Measurements from ENCODE around the gene SPSB2.

SPSB2 gene

DNA sequence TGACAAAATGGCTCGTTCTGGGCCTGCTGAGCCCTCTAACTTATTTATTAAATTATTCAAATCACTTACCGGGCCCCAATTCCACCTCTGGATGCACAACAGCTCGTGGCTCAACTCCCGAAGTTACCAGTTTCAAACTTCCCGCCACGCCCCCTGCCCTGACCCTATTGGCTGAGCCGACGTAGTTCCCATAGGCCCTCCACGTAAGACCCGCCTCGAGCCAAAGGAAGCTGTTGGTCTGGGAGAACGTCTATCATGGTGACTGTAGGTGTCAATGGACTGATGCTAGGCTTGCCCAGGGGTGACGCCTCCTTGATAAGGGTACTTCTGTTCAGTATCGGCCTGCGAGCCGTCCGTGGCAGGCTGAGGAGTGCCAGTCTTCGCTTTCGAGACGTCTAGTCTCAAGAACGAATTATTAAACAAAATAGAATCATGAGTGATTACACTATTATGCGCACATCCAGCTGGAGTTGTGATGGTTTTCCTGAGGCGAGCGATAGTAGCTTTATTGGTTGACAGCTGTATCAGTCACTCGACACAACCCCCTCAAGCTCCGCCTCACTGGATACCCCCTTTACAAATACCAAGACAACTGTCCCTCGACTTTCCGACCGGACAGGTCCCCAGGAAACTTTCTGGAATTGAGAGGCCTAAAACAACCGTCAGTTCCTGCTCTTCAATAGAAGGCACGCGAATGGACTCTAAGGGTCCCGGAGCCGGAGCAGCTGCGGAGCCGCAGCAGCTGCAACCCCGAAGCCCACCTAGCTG, 21.8 kb downstream of the SPSB2 start, which contains the start of gene CDCA3:
Gene CDCA3 (minus strand): TSS at position 134 of the 768 bp plus-strand sequence. CDS start 334 bp downstream, outside the sequence.
- Histone ChIP-seq H3K27me3 (ENCODE audit: insufficient read depth, low read length, poor library complexity) (no peaks in the 10 kb centered on the region), H3K79me1 (ENCODE audit: low read length) (peaks cover 24% of the 10 kb centered on the region), H2BK15ac (replicated peaks; ENCODE audit: low read depth) (no peak within 1 kb of the TSS), H3K18ac (ENCODE audit: low read length) (no peak within 1 kb of the TSS), H3K4me3 (ENCODE audit: low read length) (peak within 1 kb of the TSS; percentile 96), H2AK5ac (ENCODE audit: low read length) (no peak within 1 kb of the TSS), H3K56ac (ENCODE audit: low read length) (peak within 1 kb of the TSS; percentile 100), H3K79me2 (ENCODE audit: control insufficient read depth, insufficient read depth, low read length) (peaks cover 26% of the 10 kb centered on the region), H4K5ac (ENCODE audit: low read length) (no peak within 1 kb of the TSS), H3K9ac (ENCODE audit: low read length) (peak within 1 kb of the TSS; percentile 98), H3K36me3 (ENCODE audit: control insufficient read depth, insufficient read depth, low read length) (peaks cover 8% of the 10 kb centered on the region), H2BK120ac (ENCODE audit: low read depth, low read length) (no peak within 1 kb of the TSS), H2BK5ac (ENCODE audit: low read length) (peak within 1 kb of the TSS; percentile 98), H3K4me2 (ENCODE audit: low read length) (peak within 1 kb of the TSS; percentile 98), H3K4ac (ENCODE audit: low read depth, low read length) (peak within 1 kb of the TSS; percentile 64), H3K4me1 (ENCODE audit: control insufficient read depth, low read depth, low read length) (peaks cover 6% of the 10 kb centered on the region), H4K8ac (ENCODE audit: low read depth, low read length) (no peak within 1 kb of the TSS), H3K23ac (ENCODE audit: low read length) (no peak within 1 kb of the TSS), H3K27ac (ENCODE audit: low read depth, low read length) (peak within 1 kb of the TSS; percentile 26)
- DNase-seq: peak; percentile 100
- no CpG with 5 or more reads among the region's 37 CpGs for WGBS (ENCODE audit: extremely low coverage, insufficient coverage, low lambda C conversion rate)

DNA sequence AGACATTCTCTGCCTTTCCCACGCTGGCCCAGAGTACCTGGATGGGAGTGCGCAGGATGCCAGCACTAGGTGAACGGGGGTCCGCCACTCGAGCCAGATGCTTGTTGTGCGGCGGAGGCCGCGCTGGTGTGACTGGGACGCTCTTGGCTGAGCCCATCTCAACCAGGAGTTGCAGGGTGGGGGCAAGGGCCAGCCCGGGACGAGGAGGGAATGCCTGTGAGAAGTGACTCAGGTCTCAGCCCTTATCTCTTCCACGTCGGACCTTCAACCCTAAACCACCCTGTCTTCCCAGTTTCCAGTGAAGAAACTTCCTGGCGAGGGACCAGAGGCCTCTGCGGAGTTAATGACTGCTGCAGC, 22.3 kb downstream of the SPSB2 start:
- peak overlapping the region; percentile 74 for H3K4me2 ChIP-seq (ENCODE audit: low read length)
- peaks cover 6% of the 10 kb centered on the region for H3K4me1 ChIP-seq (ENCODE audit: control insufficient read depth, low read depth, low read length)
- no peaks in the 10 kb centered on the region for H3K27me3 ChIP-seq (ENCODE audit: insufficient read depth, low read length, poor library complexity)
- H3K56ac ChIP-seq (ENCODE audit: low read length): peak overlapping the region; percentile 95
- H3K79me2 ChIP-seq (ENCODE audit: control insufficient read depth, insufficient read depth, low read length): peaks cover 26% of the 10 kb centered on the region
- H3K23ac ChIP-seq (ENCODE audit: low read length): no peak overlapping the region
- peak overlapping the region; percentile 79 for H3K4me3 ChIP-seq (ENCODE audit: low read length)
- H3K36me3 ChIP-seq (ENCODE audit: control insufficient read depth, insufficient read depth, low read length): peaks cover 10% of the 10 kb centered on the region
- peak overlapping the region; percentile 64 for H3K4ac ChIP-seq (ENCODE audit: low read depth, low read length)
- no peak overlapping the region for H4K5ac ChIP-seq (ENCODE audit: low read length)
- peaks cover 24% of the 10 kb centered on the region for H3K79me1 ChIP-seq (ENCODE audit: low read length)
- no peak overlapping the region for H4K8ac ChIP-seq (ENCODE audit: low read depth, low read length)
- no peak overlapping the region for H2BK5ac ChIP-seq (ENCODE audit: low read length)
- DNase-seq: no peak
- no peak overlapping the region for H3K27ac ChIP-seq (ENCODE audit: low read depth, low read length)
- no CpG with 5 or more reads among the region's 16 CpGs for WGBS (ENCODE audit: extremely low coverage, insufficient coverage, low lambda C conversion rate)
- no peak overlapping the region for H2AK5ac ChIP-seq (ENCODE audit: low read length)
- H3K9ac ChIP-seq (ENCODE audit: low read length): peak overlapping the region; percentile 90
- no peak overlapping the region for H2BK15ac ChIP-seq (replicated peaks; ENCODE audit: low read depth)
- H2BK120ac ChIP-seq (ENCODE audit: low read depth, low read length): no peak overlapping the region
- no peak overlapping the region for H3K18ac ChIP-seq (ENCODE audit: low read length)

DNA sequence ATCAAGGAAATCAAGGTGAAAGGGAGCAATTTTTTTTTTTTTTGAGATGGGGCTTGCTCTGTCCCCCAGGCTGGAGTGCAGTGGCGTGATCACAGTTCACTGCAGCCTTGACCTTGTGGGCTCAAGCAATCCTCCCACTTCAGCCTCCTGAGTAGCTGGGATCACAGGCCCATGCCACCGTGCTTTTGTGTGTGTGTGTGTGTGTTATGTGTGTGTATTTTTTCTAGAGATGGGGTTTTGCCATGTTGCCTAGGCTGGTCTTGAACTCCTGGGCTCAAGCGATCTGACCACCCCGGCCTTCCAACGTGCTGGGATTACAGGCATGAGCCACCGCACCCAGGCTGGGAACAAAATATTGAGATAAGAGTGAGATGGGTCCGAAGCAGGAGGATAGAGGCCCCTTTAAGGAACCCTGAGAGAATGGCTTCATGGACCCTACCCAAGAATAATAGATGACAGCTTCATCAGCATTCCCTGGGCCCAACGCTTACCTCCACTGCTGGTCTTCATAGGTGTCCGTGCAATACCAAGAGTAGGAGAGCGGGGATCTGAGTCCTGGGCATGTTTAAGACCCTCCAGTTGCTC, 23.0 kb downstream of the SPSB2 start:
- Histone ChIP-seq H3K27me3 (ENCODE audit: insufficient read depth, low read length, poor library complexity) (no peaks in the 10 kb centered on the region), H4K5ac (ENCODE audit: low read length) (no peak overlapping the region), H3K4me1 (ENCODE audit: control insufficient read depth, low read depth, low read length) (peaks cover 6% of the 10 kb centered on the region), H2BK120ac (ENCODE audit: low read depth, low read length) (no peak overlapping the region), H3K9ac (ENCODE audit: low read length) (peak overlapping the region; percentile 90), H3K79me2 (ENCODE audit: control insufficient read depth, insufficient read depth, low read length) (peaks cover 25% of the 10 kb centered on the region), H4K8ac (ENCODE audit: low read depth, low read length) (no peak overlapping the region), H3K27ac (ENCODE audit: low read depth, low read length) (no peak overlapping the region), H3K56ac (ENCODE audit: low read length) (peak overlapping the region; percentile 95), H2BK5ac (ENCODE audit: low read length) (no peak overlapping the region), H3K79me1 (ENCODE audit: low read length) (peaks cover 23% of the 10 kb centered on the region), H3K4me2 (ENCODE audit: low read length) (peak overlapping the region; percentile 74), H3K23ac (ENCODE audit: low read length) (no peak overlapping the region), H3K36me3 (ENCODE audit: control insufficient read depth, insufficient read depth, low read length) (peaks cover 11% of the 10 kb centered on the region), H3K18ac (ENCODE audit: low read length) (no peak overlapping the region), H2AK5ac (ENCODE audit: low read length) (no peak overlapping the region), H3K4me3 (ENCODE audit: low read length) (peak overlapping the region; percentile 79), H3K4ac (ENCODE audit: low read depth, low read length) (no peak overlapping the region), H2BK15ac (replicated peaks; ENCODE audit: low read depth) (no peak overlapping the region)
- no peak for DNase-seq
- no CpG with 5 or more reads among the region's 10 CpGs for WGBS (ENCODE audit: extremely low coverage, insufficient coverage, low lambda C conversion rate)

- Histone ChIP-seq H3K56ac (ENCODE audit: low read length) (no peak overlapping the region), H2BK15ac (replicated peaks; ENCODE audit: low read depth) (no peak overlapping the region), H3K36me3 (ENCODE audit: control insufficient read depth, insufficient read depth, low read length) (peaks cover 14% of the 10 kb centered on the region), H2BK5ac (ENCODE audit: low read length) (no peak overlapping the region), H3K4me3 (ENCODE audit: low read length) (no peak overlapping the region), H3K79me2 (ENCODE audit: control insufficient read depth, insufficient read depth, low read length) (peaks cover 22% of the 10 kb centered on the region), H4K5ac (ENCODE audit: low read length) (no peak overlapping the region), H3K4me1 (ENCODE audit: control insufficient read depth, low read depth, low read length) (peaks cover 6% of the 10 kb centered on the region), H3K27ac (ENCODE audit: low read depth, low read length) (no peak overlapping the region), H3K23ac (ENCODE audit: low read length) (no peak overlapping the region), H3K79me1 (ENCODE audit: low read length) (peaks cover 20% of the 10 kb centered on the region), H3K27me3 (ENCODE audit: insufficient read depth, low read length, poor library complexity) (no peaks in the 10 kb centered on the region), H3K4me2 (ENCODE audit: low read length) (no peak overlapping the region), H3K18ac (ENCODE audit: low read length) (no peak overlapping the region), H2BK120ac (ENCODE audit: low read depth, low read length) (no peak overlapping the region), H3K4ac (ENCODE audit: low read depth, low read length) (no peak overlapping the region), H2AK5ac (ENCODE audit: low read length) (no peak overlapping the region), H4K8ac (ENCODE audit: low read depth, low read length) (no peak overlapping the region), H3K9ac (ENCODE audit: low read length) (no peak overlapping the region)
- no peak for DNase-seq
- no CpG with 5 or more reads among the region's 2 CpGs for WGBS (ENCODE audit: extremely low coverage, insufficient coverage, low lambda C conversion rate)
These were observed 23.7 kb downstream of the SPSB2 start for GRCh38 chr12:6849427-6849826.

DNA sequence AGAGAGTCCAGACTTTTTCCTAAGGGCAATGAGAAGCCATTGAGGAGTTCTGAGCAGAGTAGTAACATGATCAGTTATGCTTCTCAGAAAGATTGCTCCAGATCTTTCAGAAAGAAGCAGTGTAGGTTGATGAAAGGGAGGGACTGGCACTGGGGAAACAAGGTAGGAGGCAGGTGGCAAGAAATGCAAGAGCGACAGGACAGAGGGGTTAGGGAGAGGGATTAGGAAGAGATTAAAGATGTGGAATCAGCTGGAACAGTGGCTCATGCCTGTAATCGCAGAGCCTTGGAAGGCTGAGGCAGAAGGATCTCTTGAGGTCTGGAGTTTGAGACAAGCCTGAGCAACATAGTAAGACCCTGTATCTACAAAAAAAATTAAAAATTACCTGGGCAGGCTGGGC, 25.4 kb downstream of the SPSB2 start:
- Histone ChIP-seq H3K27ac (ENCODE audit: low read depth, low read length) (no peak overlapping the region), H2BK5ac (ENCODE audit: low read length) (no peak overlapping the region), H2BK120ac (ENCODE audit: low read depth, low read length) (no peak overlapping the region), H3K79me1 (ENCODE audit: low read length) (peaks cover 13% of the 10 kb centered on the region), H3K27me3 (ENCODE audit: insufficient read depth, low read length, poor library complexity) (no peaks in the 10 kb centered on the region), H2AK5ac (ENCODE audit: low read length) (no peak overlapping the region), H3K4me1 (ENCODE audit: control insufficient read depth, low read depth, low read length) (no peaks in the 10 kb centered on the region), H3K56ac (ENCODE audit: low read length) (no peak overlapping the region), H3K4ac (ENCODE audit: low read depth, low read length) (no peak overlapping the region), H4K8ac (ENCODE audit: low read depth, low read length) (no peak overlapping the region), H3K4me2 (ENCODE audit: low read length) (no peak overlapping the region), H3K23ac (ENCODE audit: low read length) (no peak overlapping the region), H3K36me3 (ENCODE audit: control insufficient read depth, insufficient read depth, low read length) (peaks cover 14% of the 10 kb centered on the region), H3K18ac (ENCODE audit: low read length) (no peak overlapping the region), H4K5ac (ENCODE audit: low read length) (no peak overlapping the region), H3K4me3 (ENCODE audit: low read length) (no peak overlapping the region), H3K79me2 (ENCODE audit: control insufficient read depth, insufficient read depth, low read length) (peaks cover 9% of the 10 kb centered on the region), H2BK15ac (replicated peaks; ENCODE audit: low read depth) (no peak overlapping the region), H3K9ac (ENCODE audit: low read length) (no peak overlapping the region)
- WGBS (ENCODE audit: extremely low coverage, insufficient coverage, low lambda C conversion rate): no CpG with 5 or more reads among the region's 2 CpGs
- no peak for DNase-seq

All from mesendoderm (in vitro differentiated cells).